Prostate gland (tissue), 2 donors: Measurements from ENCODE around the gene MCF2L2. TPM values are rescaled to one million over a fixed set of nuclear protein-coding genes. Genes with fewer than 3 reads are reported as not detected.
A peak's percentile ranks its signal among the peaks of the same experiment; 100 is the strongest.

Experiments used
- DNase-seq: peaks from one replicate; pipeline ENCODE4 v3.0.0-alpha.2; 2019; ENCODE audit warnings: low spot score
- H3K27ac ChIP-seq, 2 donors: fragments of 200-600 bp; sonication (generic); 2 replicates each; pipeline ENCODE4 v1.5.1; 2017 to 2019
- H3K27me3 ChIP-seq: fragments of 200-600 bp; sonication (generic); replicated peaks from 2 replicates; pipeline ENCODE4 v1.5.1; 2019; ENCODE audit not compliant: insufficient read depth
- H3K36me3 ChIP-seq, 2 donors: fragments of 200-600 bp; sonication (generic); 1 replicate in 1 of 2; 2 replicates in 1 of 2; pipeline versions ENCODE4 v1.5.1 to v1.8.1; 2017 to 2019
- H3K4me1 ChIP-seq: fragments of 200-600 bp; sonication (generic); replicated peaks from 2 replicates; pipeline ENCODE4 v1.5.1; 2019
- H3K4me3 ChIP-seq, 2 donors: fragments of 200-600 bp; sonication (generic); 2 replicates each; pipeline ENCODE4 v1.5.1; 2017 to 2019
- H3K9me3 ChIP-seq: fragments of 200-600 bp; sonication (generic); 2 replicates; pipeline ENCODE4 v1.5.1; 2017
- POLR2A ChIP-seq: fragments of 450-650 bp; IDR thresholded peaks from one replicate; pipeline ENCODE4 v1.6.1; 2016; ENCODE audit warnings: antibody characterized with exemption, mild to moderate bottlenecking
- POLR2AphosphoS5 ChIP-seq: sonication (generic); formaldehyde crosslinking; IDR thresholded peaks from one replicate; pipeline ENCODE4 v1.6.1; 2017; ENCODE audit warnings: antibody characterized with exemption
- WGBS: methylation state at CpG from one replicate; pipeline ENCODE4 v1.1.5; 2018; 5-methylcytosine and 5-hydroxymethylcytosine counted together
- intact Hi-C: fragments of 100-400 bp; cut with DNase I; formaldehyde crosslinking; loops from one replicate; pipeline ENCODE4 v1.14.2; 2022
- total RNA-seq, 2 donors: library from RNA; depleted of rRNA; stranded (reverse); fragments of >200 nt; gene quantifications; one replicate each; pipeline ENCODE4 v1.1.0, GENCODE V29; 2016
- TF ChIP-seq, protein P1 (sequence below), 4 experiments: fragments of 200-600 bp in 2 of 4; fragments of 450-650 bp in 2 of 4; sonication (generic) in 2 of 4; IDR thresholded peaks; 1 replicate in 3 of 4; 2 replicates in 1 of 4; pipeline ENCODE4 v1.5.1; 2016 to 2019; ENCODE audit warnings: antibody characterized with exemption in 4 of 4, mild to moderate bottlenecking in 2 of 4, moderate library complexity in 2 of 4

Gene MCF2L2
- total RNA-seq, 2 donors from 2014 or later: 0.41 to 4.0 TPM

DNA sequence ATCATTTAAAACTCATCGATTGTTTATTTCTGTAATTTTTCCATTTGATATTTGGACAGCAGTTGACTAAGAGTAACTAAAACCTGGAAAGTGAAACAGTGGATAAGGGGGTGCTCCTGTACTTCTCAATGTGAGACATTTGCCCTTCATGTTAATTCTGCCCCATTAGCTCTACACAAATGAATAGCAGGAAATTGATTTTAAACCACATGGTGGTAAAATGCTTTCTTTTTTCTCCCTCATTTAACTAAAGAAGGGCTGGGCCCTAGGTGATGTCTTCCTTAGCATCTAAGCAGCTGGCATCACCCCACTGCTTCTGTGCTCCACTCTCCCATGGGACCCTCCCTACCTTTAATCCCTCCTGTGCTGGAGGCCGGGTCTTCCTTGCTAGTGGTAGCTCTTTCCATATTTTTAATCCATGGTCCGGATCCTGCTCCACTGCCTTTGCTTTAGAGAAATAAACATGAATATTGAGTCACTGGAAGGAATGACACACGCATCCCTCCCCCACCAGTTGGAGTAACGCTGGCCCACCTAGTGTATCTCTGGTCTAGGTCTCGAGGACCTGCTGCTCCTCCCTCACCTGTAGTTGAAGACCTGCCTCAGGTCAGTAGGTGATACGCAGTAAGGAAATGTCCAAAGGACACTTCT, 235.6 kb downstream of the MCF2L2 start:
- TF ChIP-seq POLR2A (no peak), POLR2AphosphoS5 (no peak)
- TF ChIP-seq, protein P1, sequence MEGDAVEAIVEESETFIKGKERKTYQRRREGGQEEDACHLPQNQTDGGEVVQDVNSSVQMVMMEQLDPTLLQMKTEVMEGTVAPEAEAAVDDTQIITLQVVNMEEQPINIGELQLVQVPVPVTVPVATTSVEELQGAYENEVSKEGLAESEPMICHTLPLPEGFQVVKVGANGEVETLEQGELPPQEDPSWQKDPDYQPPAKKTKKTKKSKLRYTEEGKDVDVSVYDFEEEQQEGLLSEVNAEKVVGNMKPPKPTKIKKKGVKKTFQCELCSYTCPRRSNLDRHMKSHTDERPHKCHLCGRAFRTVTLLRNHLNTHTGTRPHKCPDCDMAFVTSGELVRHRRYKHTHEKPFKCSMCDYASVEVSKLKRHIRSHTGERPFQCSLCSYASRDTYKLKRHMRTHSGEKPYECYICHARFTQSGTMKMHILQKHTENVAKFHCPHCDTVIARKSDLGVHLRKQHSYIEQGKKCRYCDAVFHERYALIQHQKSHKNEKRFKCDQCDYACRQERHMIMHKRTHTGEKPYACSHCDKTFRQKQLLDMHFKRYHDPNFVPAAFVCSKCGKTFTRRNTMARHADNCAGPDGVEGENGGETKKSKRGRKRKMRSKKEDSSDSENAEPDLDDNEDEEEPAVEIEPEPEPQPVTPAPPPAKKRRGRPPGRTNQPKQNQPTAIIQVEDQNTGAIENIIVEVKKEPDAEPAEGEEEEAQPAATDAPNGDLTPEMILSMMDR (IDR thresholded peaks at IDR 0.05): no peak
- H3K36me3 ChIP-seq: no peaks in the 10 kb centered on the region
- no peak for DNase-seq
- WGBS: 96% methylated on average over 7 of the region's 7 CpGs
- H3K4me1 ChIP-seq: no peaks in the 10 kb centered on the region
- no peaks in the 10 kb centered on the region for H3K9me3 ChIP-seq
- H3K27me3 ChIP-seq: no peaks in the 10 kb centered on the region
- H3K4me3 ChIP-seq: no peak overlapping the region
- H3K27ac ChIP-seq: no peak overlapping the region
- intact Hi-C loops: loop anchor here (5.0 kb wide), 1 partner anchor 60 kb away; the partner anchor contains the start of gene B3GNT5

DNA sequence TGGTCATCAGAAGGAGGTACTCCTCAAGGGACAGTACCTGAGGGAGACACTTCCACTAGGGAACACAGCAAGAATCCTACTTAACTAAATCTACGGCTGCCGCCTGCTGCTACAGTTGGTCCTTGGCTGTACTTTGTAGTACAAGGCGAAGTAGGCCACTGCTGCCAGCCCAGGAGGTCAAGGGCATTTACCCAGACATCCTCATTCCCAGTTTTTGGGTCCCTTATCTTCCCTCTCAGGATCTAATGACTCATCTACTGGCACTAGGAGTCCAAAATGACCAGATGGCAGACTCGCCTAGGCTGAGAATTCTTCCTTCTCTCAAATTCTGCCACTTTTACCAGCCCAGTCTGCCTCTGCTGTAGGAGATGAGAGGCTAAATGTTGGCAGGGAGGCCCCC, 238.8 kb downstream of the MCF2L2 start:
- H3K4me3 ChIP-seq: no peak overlapping the region
- H3K4me1 ChIP-seq: no peaks in the 10 kb centered on the region
- 93% methylated on average over 4 of the region's 4 CpGs for WGBS
- intact Hi-C loops: loop anchor here (5.0 to 10.0 kb wide), 2 partner anchors 63 to 65 kb away; partner anchors contain the start of gene B3GNT5
- no peak overlapping the region for H3K27ac ChIP-seq
- TF ChIP-seq POLR2A (no peak), POLR2AphosphoS5 (no peak)
- TF ChIP-seq, protein P1 (IDR thresholded peaks at IDR 0.05): no peak
- H3K9me3 ChIP-seq: no peaks in the 10 kb centered on the region
- H3K36me3 ChIP-seq: no peaks in the 10 kb centered on the region
- no peaks in the 10 kb centered on the region for H3K27me3 ChIP-seq
- no peak for DNase-seq

DNA sequence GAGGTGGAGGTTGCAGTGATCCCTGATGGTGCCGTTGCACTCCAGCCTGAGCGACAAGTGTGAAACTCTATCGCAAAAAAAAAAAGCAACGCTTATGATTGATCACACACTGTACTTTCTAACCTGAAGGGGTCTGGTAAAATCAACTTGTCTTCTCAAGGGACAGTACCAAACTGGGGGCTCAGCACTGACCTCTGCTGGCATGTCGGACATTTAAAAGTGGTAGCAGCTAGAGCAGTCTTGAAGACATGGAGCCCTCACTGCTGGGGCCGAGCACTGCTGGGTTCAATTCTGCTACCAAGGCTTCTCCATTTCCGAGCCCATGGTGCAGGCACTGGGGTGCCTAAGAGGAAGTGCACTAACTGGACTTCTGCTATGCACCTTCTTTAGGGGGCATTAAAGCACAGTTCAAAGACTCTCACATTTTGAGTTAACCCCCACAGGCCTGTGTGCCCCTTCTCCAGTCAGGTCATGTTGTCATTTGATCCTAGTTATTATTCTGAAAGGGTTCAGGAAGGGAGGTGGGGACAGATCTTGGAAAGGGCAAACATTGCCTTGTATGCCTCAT, 239.4 kb downstream of the MCF2L2 start:
- Histone ChIP-seq H3K27ac (no peak overlapping the region), H3K9me3 (no peaks in the 10 kb centered on the region), H3K27me3 (no peaks in the 10 kb centered on the region), H3K4me1 (no peaks in the 10 kb centered on the region), H3K36me3 (no peaks in the 10 kb centered on the region), H3K4me3 (no peak overlapping the region)
- no peak for DNase-seq
- TF ChIP-seq, protein P1 (IDR thresholded peaks at IDR 0.05): peak in 2 of 4 experiments; percentile 13 to 16
- no peak for TF ChIP-seq POLR2A
- TF ChIP-seq POLR2AphosphoS5: no peak
- 81% methylated on average over 7 of the region's 7 CpGs for WGBS
- intact Hi-C loops: loop anchor here (10.0 kb wide), 1 partner anchor 64 kb away; no protein-coding TSS in a partner anchor

DNA sequence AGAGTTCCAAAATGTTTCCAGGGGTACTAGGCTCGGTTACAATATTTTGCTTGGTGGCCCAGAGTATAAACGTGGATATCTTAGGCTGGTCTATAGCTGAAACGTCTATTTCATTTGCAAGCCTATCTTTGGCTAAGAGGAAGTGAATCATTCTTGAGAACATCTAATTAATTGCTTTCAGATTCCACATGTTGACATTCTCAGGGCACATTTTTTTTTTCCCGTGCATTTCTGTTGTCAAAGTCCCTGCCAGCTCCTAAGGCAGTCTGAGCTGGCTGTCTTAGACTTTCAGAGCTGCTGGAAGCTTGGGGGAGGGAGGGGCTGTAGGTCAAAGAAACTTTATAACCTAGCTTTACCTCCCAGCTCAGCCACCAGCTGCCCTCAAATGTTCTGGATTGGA, 242.7 kb downstream of the MCF2L2 start:
- Histone ChIP-seq H3K27ac (no peak overlapping the region), H3K27me3 (no peaks in the 10 kb centered on the region), H3K4me3 (no peak overlapping the region), H3K4me1 (no peaks in the 10 kb centered on the region), H3K36me3 (no peaks in the 10 kb centered on the region), H3K9me3 (no peaks in the 10 kb centered on the region)
- DNase-seq: no peak
- 35% methylated on average over 4 of the region's 4 CpGs for WGBS
- TF ChIP-seq, protein P1 (IDR thresholded peaks at IDR 0.05): no peak
- TF ChIP-seq POLR2AphosphoS5: peak; percentile 9
- intact Hi-C loops: loop anchor here (2.0 to 10.0 kb wide), 2 partner anchors 61 to 197 kb away; no protein-coding TSS in a partner anchor
